DMS153 (cell line): Measurements from ENCODE around the gene TTI1.
"Not testable (repeated sequence)": the region's sequence is repeated elsewhere in the genome, so short reads cannot be mapped to it uniquely, and the experiment has no call there.

Experiments
- DNase-seq: peaks from one replicate; lab custom pipeline; 2025; lab: John Stamatoyannopoulos, UW

TTI1 gene

DNA sequence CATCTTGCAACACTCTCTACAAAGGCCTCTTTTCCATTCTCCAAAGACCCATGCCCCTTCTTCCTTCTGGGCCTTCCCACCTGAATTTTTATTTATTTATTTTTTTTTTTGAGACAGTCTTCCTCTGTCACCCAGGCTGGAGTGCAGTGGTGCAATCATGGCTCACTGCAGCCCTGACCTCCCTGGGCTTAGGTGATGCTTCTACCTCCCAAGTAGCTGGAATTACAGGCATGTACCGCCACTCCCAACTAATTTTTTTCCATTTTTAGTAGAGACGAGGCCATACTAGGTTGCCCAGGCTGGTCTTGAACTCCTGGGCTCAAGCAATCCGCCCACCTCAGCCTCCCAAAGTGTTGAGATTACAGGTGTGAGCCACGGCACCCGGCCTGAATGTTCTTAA lies 23.8 kb downstream of the TTI1 start:
- not testable (repeated sequence) for DNase-seq

DNA sequence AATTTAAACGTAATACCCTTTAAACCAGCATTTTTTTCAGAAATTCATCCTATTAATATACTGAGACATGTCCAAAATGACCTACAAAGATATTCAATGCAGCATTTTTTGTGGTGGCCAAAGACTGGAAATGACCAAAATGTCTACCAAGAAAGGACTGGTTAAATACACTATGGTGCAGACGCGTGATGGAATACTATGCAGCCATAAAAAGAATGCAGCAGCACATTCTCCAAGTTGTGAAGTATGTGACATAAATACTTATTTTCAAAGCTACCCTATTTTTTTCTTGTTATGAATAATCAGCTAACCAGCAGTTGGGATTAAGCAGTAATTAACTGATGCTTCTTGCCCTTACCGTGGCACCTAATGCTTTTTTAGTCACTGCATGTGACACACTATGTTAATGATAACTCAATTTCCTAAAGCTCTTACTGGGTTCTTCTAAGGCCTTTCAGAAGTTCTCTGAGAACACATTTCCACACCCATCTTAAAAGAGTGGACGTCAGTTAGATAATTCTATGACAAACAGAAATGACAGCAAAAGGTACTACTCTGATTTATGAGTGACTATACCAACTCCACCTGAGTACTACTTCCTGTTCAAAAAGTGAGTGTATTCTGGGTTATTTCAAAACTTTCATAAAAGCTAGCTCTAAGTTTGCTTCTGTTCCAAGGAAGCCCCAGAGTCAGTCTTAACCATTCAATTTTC lies 24.9 kb downstream of the TTI1 start:
- DNase-seq, result no peak

DNA sequence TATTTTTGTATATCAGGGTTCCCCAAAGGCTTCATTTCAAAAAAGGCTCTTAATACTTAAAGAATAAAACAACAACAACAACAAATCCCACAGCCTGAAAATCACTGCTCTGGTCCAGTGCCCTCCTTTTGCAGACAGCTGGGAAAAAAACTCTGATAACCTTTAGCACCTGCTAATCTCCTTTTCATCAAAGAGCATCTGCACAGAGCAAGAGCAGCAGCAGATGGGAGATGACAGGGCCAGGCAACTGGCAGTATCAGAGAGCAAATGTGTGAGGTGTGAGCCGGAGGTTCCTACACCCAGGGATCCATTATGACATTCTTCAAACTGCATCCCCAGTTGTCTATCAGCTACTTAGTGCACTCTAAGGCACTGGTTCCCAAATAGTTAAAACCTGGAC lies 25.7 kb downstream of the TTI1 start:
- DNase-seq, result no peak

DNA sequence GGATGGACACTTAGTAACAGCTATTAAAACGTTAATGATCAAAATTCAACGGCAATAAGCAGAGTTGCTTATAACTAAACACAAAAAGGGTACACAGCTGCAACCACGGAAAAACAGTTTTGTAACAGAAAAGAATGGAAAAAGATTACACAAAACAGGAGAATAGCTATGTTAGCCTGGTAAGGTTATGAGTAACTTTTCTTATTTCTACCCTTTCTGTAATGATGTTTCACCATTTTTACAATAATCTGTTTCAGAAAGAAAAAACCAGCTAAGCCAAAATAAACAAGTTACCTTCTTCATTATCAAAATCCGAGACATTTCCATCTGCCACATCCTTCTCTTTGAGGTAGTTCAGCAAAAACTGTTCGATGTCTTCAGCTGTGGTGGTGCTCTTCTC lies 27.4 kb downstream of the TTI1 start:
- no peak for DNase-seq

DNA sequence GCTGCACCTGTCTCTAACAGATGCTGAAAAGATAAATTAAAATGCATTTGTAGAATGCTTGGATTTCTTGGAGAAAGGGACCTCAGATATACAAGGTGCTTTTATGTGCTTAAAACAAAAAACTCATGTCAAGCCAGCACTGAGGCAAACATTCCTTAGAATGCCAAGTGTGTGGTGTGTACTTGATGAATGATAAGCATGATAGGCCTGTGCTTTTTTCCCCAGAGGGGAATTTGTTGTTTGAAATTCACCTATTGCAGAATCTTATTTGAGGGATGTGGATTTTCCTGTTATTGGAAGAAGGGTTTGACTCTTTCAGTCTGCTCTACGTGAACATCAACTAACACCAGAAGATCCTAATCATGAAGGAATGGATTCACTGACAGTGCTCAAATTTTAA lies 28.8 kb downstream of the TTI1 start:
- DNase-seq, result no peak

DNA sequence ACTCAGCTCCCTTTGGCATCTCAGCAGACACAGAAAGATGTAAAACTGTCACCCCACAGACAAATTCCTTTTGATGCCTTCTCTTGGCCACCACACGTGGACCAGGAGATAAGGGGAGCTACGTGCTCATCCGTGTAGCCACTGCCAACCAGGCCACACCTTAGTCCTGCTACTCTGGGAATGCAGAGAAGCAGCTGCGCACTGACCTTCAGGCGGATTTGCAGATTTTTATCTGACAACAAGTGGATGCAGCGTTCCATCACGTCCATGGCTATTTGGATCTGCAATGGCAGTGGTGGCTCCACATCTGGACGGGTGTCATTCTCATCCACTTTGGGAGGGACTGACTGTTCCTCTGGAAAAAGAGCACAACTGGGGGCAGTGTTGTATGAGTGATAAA lies 30.8 kb downstream of the TTI1 start:
- no peak for DNase-seq

DNA sequence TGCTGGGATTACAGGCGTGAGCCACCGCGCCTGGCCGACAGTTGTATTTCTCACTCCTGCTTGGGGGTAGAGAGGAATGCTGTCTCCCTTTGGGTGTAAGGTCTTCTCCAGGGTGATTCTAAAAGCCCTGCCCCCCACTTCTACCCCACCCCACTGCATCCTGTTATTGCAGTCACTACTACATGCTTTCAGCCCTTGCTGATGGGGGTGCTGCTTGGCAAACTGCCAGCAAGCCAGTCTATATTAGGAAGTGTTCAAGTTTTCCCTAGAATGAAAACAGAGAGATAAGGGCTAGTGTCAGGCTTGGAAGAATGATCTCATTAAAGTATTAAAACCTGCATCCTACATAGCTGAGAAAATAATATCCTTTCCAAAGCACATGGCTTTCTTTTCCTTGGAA lies 31.3 kb downstream of the TTI1 start:
- no peak for DNase-seq

DNA sequence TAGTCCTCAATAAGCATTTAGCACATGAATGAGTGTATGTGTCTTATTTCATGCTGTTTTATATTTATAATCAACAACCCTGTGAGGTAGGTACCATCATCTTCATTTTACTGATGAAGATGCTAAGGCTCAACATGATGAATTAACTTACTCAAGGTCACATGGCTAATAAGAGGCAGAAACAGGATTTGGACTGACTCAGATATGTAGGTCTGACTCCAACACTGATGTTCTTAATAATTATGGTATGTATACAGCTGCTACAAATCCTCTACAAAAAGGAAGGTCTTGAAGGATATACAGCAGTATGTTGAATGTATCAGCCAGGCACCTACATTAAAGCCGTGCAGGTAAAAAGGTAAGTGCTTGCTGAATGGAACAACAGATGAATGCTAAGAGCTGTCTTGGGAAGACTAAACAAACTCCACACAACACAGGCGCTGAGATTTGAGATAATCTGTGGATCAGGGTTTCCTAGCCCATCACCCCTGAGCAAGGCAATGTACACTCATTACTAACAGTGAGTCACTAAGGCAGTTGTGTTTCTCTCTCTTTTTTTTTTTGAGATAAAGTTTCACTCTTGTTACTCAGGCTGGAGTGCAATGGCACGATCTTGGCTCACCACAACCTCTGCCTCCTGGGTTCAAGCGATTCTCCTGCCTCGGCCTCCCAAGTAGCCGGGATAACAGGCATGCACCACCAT lies 31.9 kb downstream of the TTI1 start:
- no peak for DNase-seq

DNA sequence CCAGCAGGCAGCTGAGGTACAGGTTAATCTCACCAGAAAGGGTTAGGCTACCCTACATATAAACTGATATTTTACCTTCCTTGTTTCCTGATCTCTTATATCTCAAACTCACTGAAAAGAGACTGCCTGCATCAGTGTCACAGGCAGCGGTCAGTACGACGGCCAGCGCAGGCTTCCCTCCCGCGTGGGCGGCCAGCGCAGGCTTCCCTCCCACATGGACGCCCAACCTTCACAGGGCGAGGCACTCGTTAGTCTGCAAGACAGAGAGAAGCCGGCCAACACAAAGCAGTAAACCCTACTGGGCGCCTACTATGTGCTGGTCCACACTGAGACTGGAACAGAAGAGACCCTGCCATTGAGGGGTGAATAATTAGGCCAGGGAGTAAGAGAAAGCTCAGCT lies 33.0 kb downstream of the TTI1 start:
- DNase-seq, result no peak

DNA sequence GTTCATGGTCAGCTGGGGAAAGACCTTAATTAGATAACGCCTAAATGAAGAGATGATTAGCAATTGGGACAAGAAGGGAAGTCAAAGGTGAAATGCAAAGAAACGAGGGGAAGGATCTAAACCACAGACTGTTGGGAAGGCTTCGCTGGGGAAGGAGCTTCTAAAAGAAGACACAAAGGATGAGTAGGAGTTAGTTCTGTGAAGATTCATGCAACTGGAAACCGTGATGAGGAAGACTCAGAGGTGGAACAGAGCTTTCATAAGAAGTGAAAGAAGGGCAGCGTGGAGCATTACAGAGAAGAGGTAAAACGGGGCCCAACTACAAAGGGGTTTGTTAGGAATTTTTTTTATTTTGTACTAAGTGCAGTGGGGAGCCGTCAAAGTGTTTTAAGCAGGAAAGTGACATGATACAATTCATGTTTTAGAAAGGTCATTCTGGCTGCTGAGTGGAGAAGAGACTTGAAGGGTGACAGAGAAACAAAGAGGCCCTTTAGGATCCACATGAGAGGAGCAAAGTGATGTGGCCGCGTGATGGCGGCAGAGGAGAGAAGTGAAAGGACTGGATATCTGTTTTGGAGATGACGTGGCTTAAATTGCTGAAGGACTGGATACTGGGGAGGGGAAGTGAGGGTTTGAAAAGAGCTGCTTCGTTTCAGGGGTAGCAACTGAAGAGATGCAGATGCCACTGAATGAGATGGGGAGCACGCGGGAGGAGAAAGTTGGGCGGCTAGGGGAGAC lies 33.6 kb downstream of the TTI1 start:
- no peak for DNase-seq

DNA sequence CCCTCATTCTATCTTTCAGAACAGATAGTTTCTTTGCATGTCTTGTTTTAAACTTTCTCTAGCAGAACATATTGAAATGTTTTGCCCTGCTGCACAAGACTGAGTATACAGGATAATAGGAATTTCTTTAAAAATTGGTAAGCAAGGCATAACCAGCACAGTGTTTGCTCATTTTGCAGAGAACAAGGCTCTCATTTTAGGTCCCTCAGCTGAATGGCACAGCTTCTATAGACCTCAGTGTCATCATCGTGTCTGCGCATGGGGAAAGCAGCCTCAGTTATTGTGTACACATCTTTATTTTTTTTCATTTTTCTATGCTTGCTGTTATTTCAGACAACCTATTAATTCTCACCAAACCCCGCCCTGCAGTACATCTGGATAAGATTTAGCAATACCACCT lies 35.7 kb downstream of the TTI1 start:
- no peak for DNase-seq

DNA sequence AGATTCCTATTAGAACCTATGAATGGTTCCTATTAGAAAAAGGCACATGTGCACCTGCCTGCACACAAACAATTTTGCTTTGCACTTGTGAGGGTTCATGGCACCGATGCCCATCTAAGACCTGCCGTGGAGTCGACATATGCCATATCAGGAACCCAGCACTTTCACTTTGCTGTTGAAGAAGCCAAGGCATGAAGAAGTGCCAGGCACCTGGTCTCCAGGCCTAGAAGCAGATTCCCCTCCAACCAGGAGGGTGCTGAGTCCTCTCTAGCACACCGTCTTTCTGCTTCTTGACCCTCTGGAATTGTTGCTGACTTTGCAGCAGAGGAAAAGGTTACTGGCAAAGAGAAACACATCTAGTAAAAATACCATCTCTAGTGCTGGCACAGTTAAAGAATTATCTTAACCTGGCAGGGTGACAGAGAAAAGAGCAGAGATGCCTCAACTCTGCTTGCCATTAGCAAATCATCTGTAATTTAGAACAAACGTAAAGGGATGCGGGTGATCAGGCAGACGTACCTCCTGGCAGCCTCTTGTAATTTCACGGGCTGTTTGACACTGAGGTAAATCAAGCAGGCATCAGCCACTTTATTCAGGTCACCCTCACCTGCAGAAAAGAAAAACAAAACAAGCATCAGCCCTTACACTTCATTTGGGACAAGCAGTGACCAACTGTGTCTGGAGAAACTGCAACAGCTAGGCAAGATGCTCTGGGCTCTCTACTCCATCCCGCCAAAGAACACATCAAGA lies 37.2 kb downstream of the TTI1 start:
- no peak for DNase-seq

DNA sequence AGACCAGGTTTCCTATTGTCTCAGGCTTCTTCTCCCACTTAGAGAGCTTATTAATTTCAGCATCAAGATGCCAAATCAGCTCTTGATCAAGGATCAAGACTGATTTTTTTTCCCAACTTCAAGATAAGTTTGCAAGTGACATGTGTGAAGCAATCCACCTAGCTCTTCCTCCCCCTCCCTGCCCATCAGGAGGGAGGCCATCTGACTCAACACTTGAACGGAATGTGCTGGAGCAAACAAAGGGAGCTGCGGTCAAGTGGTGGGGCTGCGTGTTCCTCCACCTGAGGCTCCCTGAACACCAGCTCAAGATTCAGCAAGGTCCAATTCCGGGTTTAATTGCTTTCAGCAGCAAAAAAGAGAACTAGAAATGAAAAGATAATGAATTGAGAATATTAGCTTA lies 38.7 kb downstream of the TTI1 start:
- no peak for DNase-seq

DNA sequence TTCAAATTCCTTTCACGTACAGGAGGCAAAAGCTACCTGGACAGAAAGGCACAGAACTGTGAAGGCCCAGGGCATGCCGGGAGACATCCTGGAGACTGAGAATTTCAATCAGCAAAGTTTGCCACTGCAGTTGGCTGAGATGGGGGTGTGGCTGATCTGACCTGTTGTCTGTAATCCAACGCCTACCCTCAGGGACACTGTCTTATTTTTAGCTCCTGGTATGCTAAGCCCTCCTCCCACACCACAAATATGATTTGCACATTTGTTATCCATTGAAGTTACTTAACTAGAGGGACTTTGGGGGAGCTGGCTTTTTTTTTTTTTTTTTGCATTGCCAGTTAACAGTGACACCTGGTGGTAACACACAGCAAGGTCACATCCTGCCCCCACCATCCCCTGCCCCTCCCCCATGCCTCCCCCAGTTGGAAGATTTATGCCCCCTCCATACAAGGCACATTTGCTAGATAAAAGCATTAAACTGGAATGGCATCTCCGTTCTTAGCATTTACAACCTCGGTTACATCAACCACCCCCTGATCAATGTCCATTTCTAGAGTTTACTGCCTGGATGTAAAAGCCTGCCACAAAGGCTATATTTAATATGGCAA lies 40.4 kb downstream of the TTI1 start:
- DNase-seq, result no peak

DNA sequence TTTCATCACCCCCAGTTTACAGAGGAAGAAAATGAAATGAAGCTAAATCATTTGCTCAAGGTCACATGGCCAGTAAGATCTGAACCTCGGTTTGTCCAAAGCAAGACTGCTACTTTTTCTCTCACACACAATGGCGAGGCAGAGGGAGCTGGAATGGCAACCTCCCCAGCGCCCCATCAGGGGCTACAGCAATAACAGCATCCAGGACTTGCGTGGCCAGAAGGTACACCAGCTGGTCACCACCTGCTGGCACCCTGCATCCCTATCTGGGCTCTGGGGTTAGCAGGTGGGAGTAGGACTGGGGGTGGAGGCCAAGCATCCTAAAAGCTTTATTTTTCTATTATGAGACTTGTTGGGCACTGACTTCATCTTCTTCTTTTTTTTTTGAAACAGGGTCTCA lies 41.3 kb downstream of the TTI1 start:
- no peak for DNase-seq

DNA sequence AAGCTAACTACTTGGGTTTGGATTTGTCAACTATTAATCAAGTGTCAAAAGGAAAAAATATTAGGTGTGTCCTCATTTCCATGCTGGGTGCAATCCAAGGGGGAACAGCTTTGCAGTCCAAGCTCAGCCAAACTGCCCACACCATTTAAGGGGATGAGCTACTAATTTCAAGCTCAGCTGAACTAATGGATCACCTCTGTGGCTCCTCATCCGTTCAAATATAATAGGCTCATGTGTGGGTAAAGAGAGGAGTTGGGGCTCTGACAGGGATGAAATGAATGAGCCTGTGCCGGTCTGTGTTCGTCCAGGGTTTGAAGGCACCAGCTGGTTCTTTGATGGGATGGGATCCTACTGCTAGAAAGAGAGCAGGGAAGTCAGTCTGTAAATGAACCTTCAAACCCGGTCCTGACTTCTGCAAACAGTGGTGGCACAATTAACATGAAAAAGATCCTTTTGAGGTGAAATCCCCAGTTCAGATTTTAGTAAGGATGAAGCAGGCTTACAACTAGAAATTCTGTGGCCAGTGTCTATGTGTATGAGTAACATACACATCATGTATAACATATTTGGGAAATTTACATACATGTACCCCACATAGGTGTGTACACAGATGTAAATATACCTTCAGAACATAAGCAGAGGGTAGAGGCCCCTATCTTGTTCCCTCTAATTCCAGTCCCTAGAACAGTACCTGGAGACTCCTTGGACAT lies 41.9 kb downstream of the TTI1 start:
- no peak for DNase-seq

DNA sequence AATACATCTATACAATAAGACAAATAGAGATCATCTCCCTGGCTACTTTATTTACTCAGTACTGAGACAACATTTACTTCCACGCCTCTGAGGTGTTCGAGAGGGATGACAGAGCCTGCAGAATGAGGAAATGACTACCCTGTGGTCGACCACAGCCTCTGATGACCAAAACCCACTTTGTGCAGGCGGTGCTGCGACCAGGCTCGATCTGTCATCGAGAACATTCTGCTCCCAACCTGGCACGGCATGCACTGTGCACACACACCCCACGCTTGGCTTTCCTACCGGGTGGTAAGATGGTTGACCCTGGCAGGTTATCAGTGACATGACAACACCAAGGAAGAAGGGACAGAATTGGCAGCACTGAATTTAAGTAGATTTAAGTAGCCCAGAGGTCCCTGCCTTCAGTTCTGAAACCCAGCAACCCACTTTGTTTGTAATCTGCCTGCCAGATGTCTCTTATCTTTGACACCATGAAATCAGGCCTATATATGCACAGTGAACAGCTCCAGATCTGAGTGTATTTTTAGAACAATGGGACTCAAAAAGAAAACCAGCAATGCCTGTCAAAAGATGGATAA lies 42.6 kb downstream of the TTI1 start:
- DNase-seq, result peak; percentile 65

DNA sequence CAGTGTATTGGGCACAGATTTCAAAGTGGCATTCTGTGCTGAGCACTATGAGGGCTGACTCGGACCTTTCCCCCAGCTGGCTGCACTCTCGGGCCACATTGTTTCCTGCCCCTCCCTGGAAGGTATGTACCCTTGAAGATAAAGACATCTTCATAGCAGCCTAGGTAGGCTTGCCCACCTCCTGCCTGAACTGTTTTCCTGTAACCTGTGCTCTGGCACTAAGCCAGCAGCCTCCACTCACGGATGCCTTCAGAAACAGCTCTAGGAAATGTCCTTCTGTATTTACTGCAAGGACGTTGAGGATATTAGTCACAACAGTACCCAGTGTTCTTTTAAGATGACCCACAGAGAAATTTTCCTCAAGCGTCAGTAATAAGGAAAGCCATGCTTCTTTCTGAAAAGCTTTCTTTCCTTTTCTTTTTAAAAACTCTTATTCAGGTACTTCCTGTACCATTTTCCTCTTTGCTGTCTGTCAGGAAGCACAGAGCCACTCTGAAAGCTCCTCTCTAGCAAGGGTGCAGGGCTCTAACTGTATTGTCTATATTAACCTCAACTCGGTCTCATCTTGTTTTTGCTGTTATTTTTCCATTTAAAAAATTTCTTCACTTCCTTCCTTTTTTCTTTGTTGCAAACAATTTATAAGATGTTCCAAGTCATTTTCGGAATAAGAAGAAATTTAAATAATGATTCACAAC lies 43.5 kb downstream of the TTI1 start:
- no peak for DNase-seq

DNA sequence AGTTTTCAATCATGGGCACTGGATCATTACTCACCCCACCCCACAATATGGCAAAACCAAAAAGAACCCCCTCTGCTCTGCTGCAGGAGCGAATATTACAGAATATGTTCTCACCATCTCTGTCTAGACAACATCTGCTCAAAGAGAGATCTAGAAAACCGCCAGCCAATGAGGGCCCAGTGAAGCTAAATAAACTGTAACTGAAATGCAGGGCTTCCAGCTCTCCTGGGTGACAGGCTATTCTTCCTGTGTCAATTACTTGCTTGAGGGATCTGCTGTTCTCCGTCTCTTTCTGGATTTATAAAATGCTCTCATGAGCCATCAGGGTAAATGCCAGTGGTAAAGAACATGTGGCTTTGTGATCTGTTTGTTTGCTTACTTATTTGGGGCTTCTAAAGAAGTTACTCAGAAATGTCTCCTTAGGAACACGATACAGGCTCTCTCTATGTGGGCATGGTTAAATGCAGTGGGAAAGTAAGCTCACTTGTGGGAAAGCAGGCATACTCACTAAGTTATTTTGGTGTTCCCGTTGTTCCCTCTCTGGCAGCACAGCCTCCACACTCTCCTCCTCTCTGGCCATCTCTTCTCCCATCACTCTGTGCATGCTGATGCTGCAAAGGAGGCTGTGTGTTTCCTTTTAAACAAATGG lies 44.8 kb downstream of the TTI1 start:
- no peak for DNase-seq
